ENCODE data around the gene IZUMO2. TPM values are rescaled to one million over a fixed set of nuclear protein-coding genes. Genes with fewer than 3 reads are reported as not detected.
"Not testable (repeated sequence)": the region's sequence is repeated elsewhere in the genome, so short reads cannot be mapped to it uniquely, and the experiment has no call there.

The IZUMO2 gene
- total RNA-seq, 1 donor from 2014 or later, result not detected

DNA sequence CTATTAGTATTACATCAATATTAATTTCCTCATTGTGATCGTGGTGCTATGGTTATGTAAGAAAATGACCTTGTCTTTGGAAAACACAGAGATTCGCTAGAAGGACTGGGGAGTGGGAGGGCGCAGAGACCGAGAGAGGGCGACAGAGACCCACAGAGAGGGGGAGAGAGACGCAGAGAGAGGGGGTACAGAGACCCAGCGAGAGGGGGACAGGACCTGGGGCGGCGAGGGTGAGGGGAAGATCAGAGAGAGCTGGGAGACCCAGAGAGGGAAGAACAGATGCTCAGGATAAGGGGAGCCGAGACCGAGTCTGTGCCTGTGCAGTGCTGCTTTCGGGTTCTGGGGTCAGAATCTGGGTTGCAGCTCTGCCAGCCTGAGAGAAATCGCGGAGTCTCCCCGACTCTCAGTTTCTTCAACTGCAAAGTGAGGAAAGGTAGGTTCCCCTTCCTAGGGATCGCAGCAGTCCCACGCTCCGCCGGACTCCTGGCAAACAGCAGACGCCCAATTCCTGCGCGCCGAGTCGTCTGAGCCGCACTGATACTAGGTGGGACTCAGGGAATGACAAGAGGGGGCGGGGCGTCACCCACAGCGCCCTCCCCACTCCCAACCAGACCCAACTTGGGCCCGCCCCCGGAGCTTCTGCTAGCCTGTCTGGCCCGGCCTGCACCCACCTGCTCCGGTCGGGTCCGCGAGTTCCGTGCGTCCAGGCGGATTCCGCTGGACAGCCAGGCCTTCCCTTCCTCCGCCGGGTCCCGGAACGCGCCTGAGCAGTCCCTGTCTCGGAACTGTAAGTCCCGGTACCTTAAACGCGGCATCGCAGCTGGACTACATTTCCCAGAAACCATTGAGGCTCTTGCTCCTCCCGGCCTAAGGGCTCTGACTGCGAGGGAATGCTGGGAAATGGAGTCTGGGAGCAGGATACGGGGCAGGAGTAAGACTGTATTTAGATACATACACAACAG is 15.3 kb downstream of the IZUMO2 start:
- H3K27ac ChIP-seq, result peak overlapping the region; percentile 65

DNA sequence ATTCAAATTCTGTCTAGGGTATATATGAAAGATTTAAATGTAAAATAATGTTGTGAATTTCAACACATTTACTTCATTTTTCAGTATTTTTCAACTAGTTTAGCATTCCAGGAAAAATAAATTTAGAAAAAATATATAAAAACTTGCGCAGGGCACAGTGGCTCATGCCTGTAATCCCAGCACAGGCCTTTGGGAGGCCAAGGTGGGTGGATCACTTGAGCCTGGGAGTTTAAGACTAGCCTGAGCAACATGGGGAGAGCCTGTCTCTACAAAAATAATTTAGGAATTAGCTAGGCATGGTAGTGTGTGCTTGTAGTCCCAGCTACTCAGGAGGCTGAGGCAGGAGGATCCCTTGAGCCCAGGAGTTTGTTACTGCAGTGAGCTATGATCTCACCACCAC is 21.2 kb downstream of the IZUMO2 start:
- H3K27ac ChIP-seq; H3K4me3 ChIP-seq; H3K9me3 ChIP-seq; H3K4me1 ChIP-seq; intact Hi-C loops (cut with DNase I); DNase-seq; ATAC-seq; H3K36me3 ChIP-seq; H3K27me3 ChIP-seq: not testable (repeated sequence)

More for the DNA sequence above, 15.3 kb downstream of the IZUMO2 start:
- Histone ChIP-seq H3K9me3 (no peaks in the 10 kb centered on the region), H3K36me3 (no peaks in the 10 kb centered on the region), H3K4me3 (peak overlapping the region; percentile 73), H3K27me3 (no peaks in the 10 kb centered on the region), H3K4me1 (peaks cover 5% of the 10 kb centered on the region)
- peak; percentile 37 for TF ChIP-seq CTCF (IDR thresholded peaks at IDR 0.05)
- intact Hi-C loops (cut with DNase I), result no loop called here
- peak; percentile 97 for ATAC-seq
- peak; percentile 93 for DNase-seq

DNA sequence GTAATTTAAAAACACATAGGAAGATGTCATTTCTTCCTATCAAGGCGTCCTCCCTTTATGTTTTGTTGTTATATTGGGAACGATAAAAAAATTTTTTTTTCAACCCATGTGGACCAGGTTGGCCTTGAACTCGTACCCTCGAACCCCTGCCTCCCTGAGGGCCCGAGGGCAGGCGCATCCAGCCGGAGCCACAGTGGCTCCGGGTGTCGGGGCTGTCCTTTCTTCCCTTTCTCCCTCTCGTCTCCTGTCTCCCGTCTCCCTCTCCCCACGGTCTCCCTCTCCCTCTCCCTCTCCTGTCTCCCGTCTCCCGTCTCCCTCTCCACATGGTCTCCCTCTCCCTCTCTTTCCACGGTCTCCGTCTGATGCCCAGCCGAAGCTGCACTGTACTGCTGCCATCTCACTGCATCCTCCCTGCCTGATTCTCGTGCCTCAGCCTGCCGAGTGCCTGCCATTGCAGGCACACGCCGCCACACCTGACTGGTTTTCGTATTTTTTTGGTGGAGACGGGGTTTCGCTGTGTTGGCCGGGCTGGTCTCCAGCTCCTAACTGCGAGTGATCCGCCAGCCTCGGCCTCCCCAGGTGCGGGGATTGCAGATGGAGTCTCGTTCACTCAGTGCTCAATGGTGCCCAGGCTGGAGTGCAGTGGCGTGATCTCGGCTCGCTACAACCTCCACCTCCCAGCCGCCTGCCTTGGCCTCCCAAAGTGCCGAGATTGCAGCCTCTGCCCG is 22.8 kb downstream of the IZUMO2 start:
- ATAC-seq; H3K9me3 ChIP-seq; H3K36me3 ChIP-seq; H3K27ac ChIP-seq; intact Hi-C loops (cut with DNase I); DNase-seq; H3K4me1 ChIP-seq; H3K4me3 ChIP-seq: not testable (repeated sequence)
- H3K27me3 ChIP-seq, result peaks cover 13% of the 10 kb centered on the region

DNA sequence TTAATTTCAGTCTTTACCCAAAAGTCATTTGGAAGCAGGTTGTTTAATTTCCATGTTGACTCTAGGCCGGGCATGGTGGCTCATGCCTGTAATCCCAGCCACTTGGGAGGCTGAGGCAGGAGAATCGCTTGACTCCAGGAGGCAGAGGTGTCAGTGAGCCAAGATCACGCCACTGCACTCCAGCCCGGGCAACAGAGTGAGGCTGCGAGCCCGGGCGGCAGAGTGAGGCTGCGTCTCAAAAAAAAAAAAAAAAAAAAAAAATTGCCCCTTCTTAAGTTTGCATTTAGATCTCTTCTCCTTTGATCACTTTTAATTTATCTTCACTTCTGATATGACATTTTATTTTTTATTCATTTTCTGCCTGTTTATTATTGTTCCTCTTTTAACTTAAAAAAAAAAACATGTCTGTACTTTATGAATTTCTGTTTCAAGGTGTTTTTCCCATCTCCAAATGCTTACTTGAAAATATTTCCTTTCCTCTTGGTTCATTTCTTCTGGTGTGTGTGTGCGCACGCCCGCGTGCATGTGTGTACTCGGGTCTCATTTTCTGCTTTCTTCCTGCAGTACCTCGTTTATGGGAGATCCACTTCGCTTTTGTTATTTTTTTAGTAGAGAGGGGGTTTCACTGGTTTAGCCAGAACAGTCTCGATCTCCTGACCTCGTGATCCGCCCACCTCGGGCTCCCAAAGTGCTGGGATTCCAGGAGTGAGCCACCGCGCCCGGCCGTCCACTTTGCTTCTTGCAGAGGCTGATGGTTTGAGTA is 26.3 kb downstream of the IZUMO2 start:
- H3K27me3 ChIP-seq, result peaks cover 13% of the 10 kb centered on the region
- H3K27ac ChIP-seq; H3K4me1 ChIP-seq; H3K9me3 ChIP-seq; H3K4me3 ChIP-seq; intact Hi-C loops (cut with DNase I); H3K36me3 ChIP-seq: not testable (repeated sequence)
- peak; percentile 70 for DNase-seq
- ATAC-seq, result peak; percentile 36
- peak; percentile 19 for TF ChIP-seq CTCF (IDR thresholded peaks at IDR 0.05)

DNA sequence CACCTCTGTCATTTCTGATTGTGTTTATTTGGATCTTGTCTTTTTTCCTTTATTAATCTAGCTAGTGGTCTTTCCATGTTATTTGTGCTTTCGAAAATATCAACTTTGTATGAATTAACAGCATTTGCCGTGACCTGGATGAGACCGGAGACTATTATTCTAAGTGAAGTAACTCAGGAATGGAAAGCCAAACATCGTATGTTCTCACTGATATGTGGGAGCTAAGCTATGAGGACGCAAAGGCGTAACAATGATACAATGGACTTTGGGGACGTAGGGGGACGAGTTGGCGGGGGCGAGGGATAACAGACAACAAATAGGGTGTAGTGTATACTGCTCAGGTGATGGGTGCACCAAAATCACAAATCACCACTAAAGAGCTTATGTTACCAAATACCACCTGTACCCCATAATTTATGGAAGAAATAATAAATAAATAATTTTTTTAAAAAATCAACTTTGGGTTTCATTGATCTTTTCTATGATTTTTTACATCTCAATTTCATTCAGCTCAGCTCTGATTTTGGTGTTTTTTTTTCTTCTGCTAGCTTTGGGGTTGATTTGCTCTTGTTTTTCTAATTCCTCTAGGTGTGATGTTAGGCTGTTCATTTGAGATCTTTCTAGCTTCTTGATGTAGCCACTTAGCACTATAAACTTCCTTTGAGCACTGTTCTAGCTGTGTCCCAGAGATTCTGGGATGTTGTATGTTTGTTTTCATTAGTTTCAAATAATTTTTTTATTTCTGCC is 27.1 kb downstream of the IZUMO2 start:
- H3K36me3 ChIP-seq; H3K9me3 ChIP-seq; H3K27ac ChIP-seq; intact Hi-C loops (cut with DNase I); H3K4me3 ChIP-seq; H3K4me1 ChIP-seq; ATAC-seq: not testable (repeated sequence)
- peak; percentile 67 for DNase-seq
- H3K27me3 ChIP-seq, result peaks cover 13% of the 10 kb centered on the region

DNA sequence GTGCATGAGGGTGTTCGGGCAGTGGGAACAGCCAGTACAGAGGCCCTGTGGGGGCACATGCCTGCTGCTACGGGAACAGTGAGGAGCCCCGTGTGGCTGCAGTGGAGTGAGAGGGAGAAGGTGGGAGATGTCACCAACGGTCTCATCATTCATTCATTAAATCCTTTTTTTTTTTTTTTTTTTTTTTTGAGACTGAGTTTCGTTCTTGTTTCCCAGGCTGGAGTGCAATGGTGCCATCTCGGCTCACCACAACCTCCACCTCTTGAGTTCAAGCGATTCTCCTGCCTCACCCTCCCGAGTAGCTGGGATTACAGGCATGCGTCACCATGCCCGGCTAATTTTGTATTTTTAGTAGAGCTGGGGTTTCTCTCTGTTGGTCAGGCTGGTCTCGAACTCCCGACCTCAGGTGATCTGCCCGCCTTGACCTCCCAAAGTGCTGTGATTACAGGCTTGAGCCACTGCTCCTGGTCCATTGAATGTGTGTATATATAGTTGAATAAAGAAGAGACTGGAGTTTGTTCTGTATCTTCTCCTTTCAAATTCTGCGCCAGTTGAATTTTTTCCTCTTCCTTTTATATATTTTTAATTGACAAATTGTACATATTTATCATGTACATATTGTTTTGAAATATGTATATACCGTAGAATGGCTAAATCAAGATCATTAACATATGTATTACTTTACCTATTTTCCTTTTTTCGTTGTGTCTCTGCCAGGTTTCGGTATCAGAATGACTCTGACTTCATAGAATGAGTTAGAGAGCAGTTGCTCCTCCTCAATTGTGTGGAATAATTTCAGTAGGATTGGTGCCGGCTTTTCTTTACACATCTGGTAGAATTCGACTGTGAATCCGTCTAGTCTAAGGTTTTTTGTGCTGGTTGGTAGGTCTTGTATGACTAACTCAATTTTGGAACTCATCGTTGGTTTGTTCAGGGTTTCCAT is 28.0 kb downstream of the IZUMO2 start:
- peaks cover 13% of the 10 kb centered on the region for H3K27me3 ChIP-seq
- H3K27ac ChIP-seq; intact Hi-C loops (cut with DNase I); H3K4me1 ChIP-seq; ATAC-seq; H3K9me3 ChIP-seq; H3K36me3 ChIP-seq; H3K4me3 ChIP-seq: not testable (repeated sequence)
- DNase-seq, result peak; percentile 38

DNA sequence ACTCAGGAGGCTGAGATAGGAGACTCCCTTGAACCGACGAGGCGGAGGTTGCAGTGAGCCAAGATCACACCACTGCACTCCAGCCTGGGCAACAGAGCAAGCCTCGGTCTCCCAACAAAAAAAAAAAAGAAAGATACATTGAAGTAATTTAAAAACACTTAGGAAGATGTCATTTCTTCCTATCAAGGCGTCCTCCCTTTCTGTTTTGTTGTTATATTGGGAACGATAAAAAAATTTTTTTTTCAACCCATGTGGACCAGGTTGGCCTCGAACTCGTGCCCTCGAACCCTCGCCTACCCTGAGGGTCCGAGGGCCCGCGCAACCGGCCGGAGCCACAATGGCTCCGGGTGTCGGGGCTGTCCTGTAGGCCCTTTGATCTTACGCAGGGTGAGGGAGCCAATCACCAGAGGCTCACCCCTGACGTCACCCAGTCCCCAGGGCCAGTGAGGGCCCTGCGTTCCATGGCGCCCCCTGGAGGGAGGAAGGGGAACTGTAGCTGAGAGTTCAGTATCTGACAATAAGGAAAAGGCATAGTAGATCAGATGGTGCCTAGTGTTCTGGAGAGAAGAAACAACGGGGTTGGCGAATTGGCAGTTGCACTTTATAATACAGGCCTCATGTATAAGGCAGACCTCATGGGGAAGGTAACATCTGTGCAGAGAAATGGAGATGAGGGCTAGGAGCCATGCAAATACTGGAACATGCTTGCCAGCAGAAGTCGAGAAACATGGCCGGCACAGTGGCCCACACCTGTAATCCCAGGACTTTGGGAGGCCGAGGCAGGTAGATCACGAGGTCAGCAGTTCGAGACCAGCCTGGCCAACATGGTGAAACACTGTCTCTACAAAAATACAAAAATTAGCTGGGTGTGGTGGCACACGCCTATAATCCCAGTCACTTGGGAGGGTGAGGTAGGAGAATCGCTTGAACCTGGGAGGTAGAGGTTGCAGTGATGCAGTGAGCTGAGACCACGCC is 29.3 kb downstream of the IZUMO2 start:
- intact Hi-C loops (cut with DNase I); ATAC-seq; H3K4me3 ChIP-seq; H3K27ac ChIP-seq; H3K9me3 ChIP-seq; H3K36me3 ChIP-seq; H3K4me1 ChIP-seq: not testable (repeated sequence)
- peaks cover 13% of the 10 kb centered on the region for H3K27me3 ChIP-seq
- DNase-seq, result peak; percentile 63

- H3K27ac ChIP-seq; ATAC-seq; H3K4me1 ChIP-seq; H3K27me3 ChIP-seq; H3K9me3 ChIP-seq; DNase-seq; H3K4me3 ChIP-seq; intact Hi-C loops (cut with DNase I); H3K36me3 ChIP-seq: not testable (repeated sequence)
Observed at GRCh38 chr19:50104012-50104411, 59.1 kb downstream of the IZUMO2 start.

GRCh38 chr19:50103405-50103804 is 59.7 kb downstream of the IZUMO2 start:
- ATAC-seq; H3K9me3 ChIP-seq; H3K27ac ChIP-seq; H3K36me3 ChIP-seq; H3K4me1 ChIP-seq; intact Hi-C loops (cut with DNase I); H3K27me3 ChIP-seq; DNase-seq; H3K4me3 ChIP-seq: not testable (repeated sequence)
